AG08396 (cell line): Measurements from ENCODE around the gene NOP56.
"Not testable (repeated sequence)": the region's sequence is repeated elsewhere in the genome, so short reads cannot be mapped to it uniquely, and the experiment has no call there.

Experiments used
- DNase-seq: peaks from one replicate; pipeline ENCODE4 v3.0.0; 2012; ENCODE audit warnings: low spot score, mixed read lengths

NOP56 gene

GRCh38 chr20:2640899-2641298 lies 11.5 kb upstream of the NOP56 start:
- no peak for DNase-seq

- DNase-seq: no peak
Observed at GRCh38 chr20:2643708-2644107, 8.7 kb upstream of the NOP56 start.

- DNase-seq: peak; percentile 44
Observed at GRCh38 chr20:2652724-2653555, 508 bp downstream of the NOP56 start.

GRCh38 chr20:2653556-2654383 lies 1.3 kb downstream of the NOP56 start:
- DNase-seq: no peak

GRCh38 chr20:2654384-2654822 lies 2.0 kb downstream of the NOP56 start:
- DNase-seq: no peak

- DNase-seq: no peak
Observed at GRCh38 chr20:2654831-2655230, 2.4 kb downstream of the NOP56 start.

- no peak for DNase-seq
Observed at GRCh38 chr20:2655331-2656116, 3.1 kb downstream of the NOP56 start.

- DNase-seq: no peak
Observed at GRCh38 chr20:2656471-2657117, 4.2 kb downstream of the NOP56 start.

GRCh38 chr20:2657241-2657640 lies 4.8 kb downstream of the NOP56 start:
- no peak for DNase-seq

- DNase-seq: no peak
Observed at GRCh38 chr20:2657674-2658073, 5.2 kb downstream of the NOP56 start.

GRCh38 chr20:2658414-2659354 lies 6.3 kb downstream of the NOP56 start:
- DNase-seq: peak; percentile 17

GRCh38 chr20:2659547-2659946 lies 7.1 kb downstream of the NOP56 start:
- no peak for DNase-seq

GRCh38 chr20:2663364-2663886 lies 11.0 kb downstream of the NOP56 start:
- no peak for DNase-seq

- peak; percentile 92 for DNase-seq
Observed at GRCh38 chr20:2663887-2664719, 11.7 kb downstream of the NOP56 start, which contains the start of gene IDH3B. Gene IDH3B, minus strand, starts transcription at chr20:2664216. Its CDS starts 28 bp downstream, at chr20:2664188.

- no peak for DNase-seq
Observed at GRCh38 chr20:2671977-2672376, 19.5 kb downstream of the NOP56 start.

GRCh38 chr20:2672446-2672845 lies 20.0 kb downstream of the NOP56 start:
- DNase-seq: no peak

GRCh38 chr20:2673453-2673852 lies 21.0 kb downstream of the NOP56 start:
- DNase-seq: no peak

GRCh38 chr20:2680046-2680445 lies 27.6 kb downstream of the NOP56 start:
- no peak for DNase-seq

- DNase-seq: not testable (repeated sequence)
Observed at GRCh38 chr20:2682040-2682439, 29.6 kb downstream of the NOP56 start.
